Urothelium cell line (cell line): ENCODE data around the gene MAN1C1.
A peak's percentile ranks its signal among the peaks of the same experiment; 100 is the strongest.

Experiments used
- DNase-seq: peaks from one replicate; pipeline ENCODE4 v3.0.0; 2011; ENCODE audit warnings: low spot score, mixed read lengths
- FAIRE-seq: peaks from 2 replicates; lab custom pipeline; 2011; peaks lifted over from hg19 to GRCh38; lab: Jason Lieb, UNC

Gene MAN1C1

DNA sequence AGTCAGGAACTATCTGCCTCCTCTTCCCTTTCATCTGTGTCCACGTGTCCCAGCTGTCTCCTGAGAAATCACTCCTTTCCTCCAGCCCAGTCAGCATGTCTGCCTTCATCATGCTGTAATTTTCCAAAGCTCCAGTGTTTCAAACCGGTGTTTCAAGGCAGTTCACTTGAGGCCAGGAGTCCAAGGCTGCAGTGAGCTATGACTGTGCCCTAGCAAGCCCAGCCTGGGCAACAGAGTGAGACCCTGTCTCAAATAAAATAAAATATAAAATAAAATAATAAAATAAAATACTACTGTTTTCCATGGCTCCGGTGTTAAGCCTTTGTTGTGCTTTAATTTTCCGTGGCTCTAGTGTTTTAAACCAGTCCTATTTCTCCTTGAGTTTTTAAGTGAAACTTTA lies 175.5 kb downstream of the MAN1C1 start:
- no peak for FAIRE-seq
- no peak for DNase-seq

DNA sequence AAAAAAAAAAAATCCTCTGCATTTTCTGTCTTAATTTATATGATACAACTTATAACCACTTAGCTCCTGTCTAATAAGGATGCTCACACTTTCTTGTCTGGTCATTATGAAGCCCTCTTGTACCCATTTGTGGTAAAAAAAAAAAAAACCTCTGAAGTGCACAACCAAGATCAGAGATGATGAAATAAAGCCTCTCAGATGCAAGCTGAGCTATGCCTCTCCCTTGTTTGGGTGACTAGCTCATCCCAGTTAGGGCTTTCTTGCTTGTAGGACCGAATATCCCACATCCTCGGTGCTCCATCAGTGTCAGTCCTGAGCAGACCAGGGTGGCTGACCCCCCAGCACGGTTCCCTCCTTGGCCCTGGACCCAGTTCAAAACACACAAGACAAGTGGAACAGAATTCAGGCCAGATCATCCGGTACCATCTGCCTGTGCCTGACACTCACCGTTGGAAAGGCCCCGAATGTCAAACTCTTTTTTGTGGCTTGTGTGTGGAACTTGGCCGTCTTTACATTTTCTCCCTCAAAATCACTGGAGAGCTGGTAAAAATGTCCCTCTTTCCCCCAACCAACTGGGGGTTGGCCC lies 177.1 kb downstream of the MAN1C1 start:
- FAIRE-seq, result no peak
- no peak for DNase-seq

DNA sequence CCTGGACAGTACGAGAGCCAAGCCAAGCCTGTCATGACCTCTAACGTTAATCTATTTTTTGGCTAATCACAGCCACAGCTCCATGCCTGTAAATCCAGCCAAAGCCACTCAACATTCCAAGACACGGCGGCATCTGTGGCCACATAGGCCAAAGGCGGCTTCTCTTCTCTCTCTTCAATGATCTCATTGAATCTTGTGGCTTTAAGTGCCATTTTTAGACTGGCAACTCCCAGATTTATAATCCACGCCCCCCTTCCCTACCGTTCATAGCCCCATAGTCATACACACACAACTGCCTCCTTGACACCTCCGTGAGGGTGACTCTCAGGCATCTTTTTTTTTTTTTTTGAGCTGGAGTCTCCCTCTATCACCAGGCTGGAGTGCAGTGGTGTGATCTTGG lies 177.7 kb downstream of the MAN1C1 start:
- no peak for FAIRE-seq

DNA sequence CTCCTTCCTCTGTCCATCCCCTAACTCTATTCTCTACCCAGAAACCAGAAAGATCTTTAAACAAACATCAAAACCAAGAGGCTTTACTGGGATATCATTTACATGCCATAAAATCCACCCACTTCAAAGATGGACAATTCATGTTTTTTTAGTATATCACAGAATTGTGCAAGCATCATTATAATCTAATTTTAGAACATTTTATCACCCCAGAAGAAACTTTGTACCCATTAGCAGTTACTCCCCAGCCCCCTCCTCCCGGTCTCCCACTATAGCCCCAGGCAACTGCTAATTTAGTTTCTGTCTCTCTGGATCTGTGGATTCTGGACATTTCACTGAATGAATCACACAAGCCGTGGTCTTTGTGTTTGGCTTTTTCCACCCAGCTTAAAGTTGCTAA lies 178.6 kb downstream of the MAN1C1 start:
- DNase-seq (no peak), FAIRE-seq (no peak)

More for the DNA sequence above, 177.7 kb downstream of the MAN1C1 start:
- DNase-seq, result peak; percentile 53

DNA sequence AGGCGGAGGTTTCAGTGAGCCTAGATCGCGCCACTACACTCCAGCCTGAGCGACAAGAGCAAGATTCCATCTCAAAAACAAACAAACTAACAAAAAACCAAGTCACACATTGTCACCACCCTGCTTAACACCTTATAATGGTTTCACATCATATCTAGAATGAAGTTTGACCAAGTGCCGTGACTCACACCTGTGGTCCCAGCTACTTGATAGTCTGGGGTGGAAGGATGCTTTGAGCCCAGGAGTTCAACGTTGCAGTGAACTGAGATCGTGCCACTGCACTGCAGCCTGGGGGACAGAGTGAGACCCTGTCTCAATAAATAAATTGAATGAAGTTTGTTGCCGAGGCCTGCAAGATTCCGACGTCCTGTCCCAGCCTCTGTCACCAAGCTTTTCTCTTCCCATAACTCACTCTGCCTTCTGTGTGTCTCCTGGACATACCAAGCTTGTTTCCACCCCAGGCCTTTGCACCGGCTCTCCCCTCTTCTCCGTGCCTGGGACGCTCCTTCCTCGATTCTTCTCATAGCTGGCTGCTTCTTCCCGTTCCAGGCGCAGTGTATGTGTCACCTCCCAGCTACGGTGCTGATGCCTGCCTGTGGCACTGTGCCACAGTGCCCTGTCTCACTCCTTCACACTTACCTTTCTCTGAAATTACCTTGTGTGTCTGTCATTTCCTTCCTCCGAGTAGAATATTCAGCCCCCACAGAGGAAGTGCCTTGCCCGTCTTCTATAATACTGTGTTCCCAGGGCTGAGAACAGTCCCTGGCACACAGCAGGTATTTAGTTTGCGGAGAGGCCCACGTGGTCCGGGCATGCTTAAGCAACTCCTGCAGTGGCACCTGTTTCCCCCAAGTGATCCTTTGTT lies 179.6 kb downstream of the MAN1C1 start:
- FAIRE-seq, result no peak
- no peak for DNase-seq

DNA sequence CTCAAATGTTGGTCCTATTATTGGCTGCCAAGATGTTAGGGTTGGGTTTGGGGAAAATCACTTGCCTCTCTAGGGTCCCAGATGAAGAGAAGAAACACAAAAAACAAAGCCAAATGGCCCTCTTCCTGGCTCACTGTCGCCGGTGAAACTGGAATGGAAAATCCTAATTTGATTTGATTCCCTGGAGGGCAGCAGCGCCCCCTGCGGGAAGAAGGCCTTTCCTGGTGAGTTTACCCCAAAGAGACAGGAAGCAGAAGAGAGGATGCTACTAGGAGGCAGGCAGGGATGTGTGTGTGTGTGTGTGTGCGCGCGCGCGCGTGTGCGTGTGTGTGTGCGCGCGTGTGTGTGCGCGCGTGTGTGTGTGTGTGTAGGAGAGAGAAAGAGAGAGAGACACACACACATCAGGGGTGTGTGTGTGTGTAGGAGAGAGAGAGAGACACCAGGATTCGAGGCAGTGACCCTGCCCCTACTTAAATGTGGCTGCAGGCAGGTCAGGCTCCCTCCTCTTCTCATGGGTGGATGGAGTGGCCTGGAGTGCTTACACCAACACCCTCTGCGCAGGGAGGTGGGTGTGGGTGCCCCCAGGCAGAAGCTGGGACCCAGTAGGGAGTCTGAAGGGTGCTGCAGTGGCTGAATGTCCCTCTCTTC lies 180.3 kb downstream of the MAN1C1 start:
- FAIRE-seq (peak; percentile 69), DNase-seq (peak; percentile 77)

DNA sequence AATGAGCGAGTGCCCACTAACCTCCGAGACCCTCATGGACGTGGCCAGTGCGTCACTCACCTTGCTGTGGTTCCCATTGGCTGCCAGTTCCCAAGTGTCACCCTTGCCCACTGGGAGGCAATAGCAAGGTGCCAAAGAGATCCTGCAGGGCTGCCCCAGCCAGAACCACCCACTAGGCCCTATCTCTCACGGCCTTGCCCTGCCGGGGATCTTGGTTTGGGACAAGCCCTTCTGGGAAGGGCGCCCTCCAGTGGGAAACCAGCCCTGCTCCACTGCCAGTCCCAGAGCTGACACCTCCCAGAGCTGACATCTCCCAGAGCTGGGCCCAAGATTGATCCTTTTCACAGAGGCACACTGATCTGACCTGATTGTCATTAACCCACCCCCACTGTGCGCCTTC lies 181.3 kb downstream of the MAN1C1 start:
- DNase-seq (peak; percentile 51), FAIRE-seq (no peak)

DNA sequence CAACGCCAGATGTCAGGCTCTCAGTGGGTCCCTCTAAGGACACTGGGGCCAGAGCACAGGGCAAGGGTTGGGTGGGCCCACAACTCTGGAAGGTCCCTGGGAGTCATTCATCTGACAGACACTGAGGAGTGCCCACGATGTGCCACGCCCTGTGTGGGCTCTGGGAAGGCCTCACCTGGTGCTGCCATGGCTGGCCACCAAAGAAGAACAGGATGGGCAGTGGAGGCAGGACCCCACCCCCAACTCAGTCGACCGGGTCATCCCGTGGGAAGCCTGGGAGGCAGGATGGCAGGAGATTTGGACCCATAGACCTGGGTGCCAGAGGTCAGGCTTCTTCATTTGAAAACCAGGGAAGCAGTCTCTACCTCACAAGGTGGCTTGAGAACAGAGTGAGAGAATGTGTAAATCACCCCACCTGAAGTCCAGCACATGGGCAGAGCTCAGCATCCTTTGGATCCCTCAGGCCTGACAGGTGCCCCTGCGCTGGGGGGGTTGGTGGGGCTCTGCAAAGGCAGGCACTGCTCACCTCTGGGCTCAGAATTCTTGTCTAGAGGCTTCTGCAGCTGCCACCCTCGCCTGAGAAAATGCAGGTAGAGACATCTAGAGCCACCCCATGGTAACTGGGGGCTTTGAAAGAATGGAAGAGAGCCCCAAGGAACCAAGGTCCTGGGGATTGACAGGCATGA lies 182.2 kb downstream of the MAN1C1 start:
- FAIRE-seq (no peak), DNase-seq (no peak)

DNA sequence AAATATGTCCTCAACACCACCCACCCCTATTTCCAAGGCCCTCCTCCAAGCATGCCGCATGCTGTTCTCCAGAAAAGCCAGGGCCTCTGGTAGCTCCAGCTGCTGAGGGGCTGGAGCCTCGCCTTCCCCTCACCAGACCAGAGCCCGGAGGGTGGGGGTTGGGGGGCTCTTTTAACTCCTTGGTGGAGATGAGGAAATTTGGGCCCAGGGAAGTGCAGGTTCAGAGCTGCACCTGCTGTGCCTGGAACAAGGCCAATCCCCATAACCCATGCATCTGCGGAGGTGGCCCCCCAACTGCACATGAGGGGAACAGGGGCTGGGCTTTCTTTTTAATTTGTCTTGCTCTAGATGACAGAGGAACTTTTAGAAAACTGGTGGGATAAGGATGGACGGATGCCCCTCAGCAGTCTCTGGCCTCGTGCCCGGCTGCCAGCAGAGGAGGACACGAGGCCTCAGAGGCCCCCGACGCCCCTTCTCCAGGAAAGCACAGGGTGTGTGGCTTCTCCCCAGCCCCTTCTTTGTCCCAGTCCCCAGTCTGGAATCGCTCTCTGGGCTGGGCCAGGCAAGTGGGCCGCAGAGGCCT lies 182.9 kb downstream of the MAN1C1 start:
- DNase-seq (no peak), FAIRE-seq (no peak)

DNA sequence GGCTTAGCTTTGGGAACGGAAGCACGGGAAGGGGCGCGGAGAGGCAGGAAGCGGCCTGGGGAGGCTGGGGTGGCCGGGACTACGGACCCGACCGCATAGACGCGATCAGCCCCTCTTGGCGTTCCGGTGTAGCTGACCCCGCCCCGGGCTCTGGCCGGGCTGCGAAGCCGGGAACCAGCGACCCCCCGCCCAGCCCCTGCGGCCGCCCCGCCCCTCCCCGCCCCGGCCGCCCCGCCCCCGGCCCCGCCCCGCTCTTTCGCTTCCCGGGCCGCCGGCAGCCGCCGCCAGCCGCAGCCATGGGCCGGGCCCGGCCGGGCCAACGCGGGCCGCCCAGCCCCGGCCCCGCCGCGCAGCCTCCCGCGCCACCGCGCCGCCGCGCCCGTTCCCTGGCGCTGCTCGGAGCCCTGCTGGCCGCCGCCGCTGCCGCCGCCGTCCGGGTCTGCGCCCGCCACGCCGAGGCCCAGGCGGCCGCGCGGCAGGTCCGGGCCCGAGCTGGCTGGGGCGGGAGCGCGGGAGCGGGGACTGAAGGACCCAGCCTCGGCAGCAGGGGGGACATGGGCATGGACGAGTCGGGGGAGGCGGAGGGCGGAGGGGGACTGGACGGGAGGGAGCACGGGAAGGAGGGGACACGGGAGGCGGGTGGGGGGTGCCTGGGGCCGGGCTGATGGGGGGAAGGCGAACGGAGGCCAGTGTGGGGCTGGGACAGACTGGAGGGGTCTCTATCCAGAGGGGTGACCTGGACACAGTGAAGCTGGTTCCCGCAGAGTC lies 183.5 kb downstream of the MAN1C1 start, which contains the start of gene SELENON:
Gene SELENON, plus strand, starts transcription at position 259 of the 768 bp plus-strand sequence. Its CDS starts 38 bp downstream, at position 297.
- DNase-seq (peak; percentile 85), FAIRE-seq (no peak)

DNA sequence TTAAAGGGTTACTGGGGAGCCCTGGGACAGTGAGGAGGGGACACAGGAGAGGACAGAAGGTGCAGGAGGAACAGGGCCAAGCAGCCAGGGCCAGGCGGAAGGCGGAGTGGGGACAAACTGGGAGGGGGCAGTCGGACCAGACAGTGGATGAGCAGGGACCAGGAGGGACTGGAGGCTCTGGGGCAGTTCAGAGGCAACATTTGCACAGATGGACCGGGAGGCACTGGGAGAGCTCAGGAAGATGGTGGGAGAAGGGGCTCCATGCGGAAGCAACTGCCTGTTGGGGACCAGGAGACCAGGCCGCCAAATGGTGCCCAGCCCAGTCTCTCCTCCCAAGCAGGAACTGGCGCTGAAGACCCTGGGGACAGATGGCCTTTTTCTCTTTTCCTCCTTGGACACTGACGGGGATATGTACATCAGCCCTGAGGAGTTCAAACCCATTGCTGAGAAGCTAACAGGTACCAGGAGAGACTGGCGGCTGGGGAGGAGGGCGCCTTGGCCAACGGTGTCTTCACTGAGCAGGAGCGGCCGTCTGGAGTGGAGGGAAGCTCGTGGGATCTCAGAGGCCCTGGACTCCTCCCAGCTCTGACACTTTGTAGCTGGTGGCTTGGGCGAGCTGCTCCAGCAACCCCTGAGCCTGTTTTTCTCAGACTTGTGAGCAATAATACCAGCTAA lies 184.2 kb downstream of the MAN1C1 start:
- DNase-seq (peak; percentile 36), FAIRE-seq (peak; percentile 48)

DNA sequence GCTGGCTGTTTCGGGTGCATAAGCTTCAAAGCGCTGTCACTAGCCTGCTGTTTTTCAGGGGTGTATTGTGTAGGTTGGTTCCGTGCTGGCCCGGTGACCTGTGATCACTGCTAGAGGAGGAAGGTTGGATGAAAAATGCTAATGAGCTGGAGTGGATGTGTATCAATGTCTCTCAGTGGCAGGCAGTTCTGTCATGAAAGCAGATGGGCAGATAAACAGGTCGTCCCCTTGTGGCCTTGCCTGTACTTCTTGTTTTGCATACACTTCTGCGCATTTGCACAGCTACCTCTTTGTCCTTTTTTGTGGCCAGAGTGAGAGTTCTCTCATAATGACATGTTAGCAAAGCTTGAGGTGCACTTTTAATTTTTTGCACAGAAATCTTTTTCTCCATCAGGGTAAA lies 186.3 kb downstream of the MAN1C1 start:
- no peak for DNase-seq
- no peak for FAIRE-seq

DNA sequence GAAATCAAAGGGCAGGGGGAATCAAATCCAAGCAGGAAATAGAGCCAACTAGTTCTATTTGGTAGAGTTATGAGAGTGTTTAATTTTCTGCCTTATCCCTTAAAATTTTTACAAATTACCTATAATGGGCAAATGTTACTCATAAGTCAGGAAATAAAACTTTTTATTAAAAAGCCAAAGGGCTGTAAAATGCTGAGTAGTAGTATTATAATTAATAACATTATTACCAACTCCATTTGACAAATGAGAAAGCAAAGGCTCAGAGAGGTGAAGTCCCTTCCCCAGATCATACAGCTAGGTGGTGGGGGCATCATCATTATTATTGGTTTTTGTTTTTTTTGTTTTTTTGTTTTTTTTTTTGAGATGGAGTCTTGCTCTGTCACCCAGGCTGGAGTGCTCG lies 186.8 kb downstream of the MAN1C1 start:
- DNase-seq (no peak), FAIRE-seq (no peak)

DNA sequence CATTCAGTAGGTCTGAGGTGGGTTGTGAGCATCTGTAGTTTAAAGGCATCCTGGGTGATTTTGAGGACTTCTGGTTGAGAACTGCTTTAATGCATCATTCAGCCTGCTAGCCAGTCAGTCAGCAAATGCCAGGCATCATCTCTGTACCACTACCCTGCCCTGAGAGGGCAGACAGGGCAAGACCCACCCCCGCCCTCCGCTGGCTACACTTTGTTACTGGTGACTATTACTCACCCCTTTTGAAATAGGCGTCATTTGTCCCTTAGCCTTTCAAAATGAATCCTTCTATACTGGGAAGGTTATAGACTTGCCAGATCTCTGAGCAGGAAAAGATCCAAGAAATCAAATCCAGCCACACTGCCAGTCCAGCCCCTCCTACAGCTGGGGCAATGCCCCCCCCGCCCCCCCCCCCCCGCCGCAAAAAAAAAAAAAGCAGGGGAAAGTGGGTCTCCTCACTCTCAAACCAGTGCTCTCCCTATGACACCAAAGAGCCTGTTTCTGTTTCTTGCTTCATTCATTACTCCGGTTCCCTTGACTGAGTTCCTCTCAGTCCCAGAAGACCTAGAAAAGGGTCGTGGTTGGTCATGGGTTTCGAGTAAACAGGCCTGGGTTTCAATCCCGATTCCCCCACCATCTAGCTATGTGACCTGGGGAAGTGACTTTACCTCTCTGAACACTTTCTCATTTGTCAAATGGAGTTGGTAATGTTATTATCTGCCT lies 187.8 kb downstream of the MAN1C1 start:
- FAIRE-seq, result no peak
- DNase-seq, result no peak

DNA sequence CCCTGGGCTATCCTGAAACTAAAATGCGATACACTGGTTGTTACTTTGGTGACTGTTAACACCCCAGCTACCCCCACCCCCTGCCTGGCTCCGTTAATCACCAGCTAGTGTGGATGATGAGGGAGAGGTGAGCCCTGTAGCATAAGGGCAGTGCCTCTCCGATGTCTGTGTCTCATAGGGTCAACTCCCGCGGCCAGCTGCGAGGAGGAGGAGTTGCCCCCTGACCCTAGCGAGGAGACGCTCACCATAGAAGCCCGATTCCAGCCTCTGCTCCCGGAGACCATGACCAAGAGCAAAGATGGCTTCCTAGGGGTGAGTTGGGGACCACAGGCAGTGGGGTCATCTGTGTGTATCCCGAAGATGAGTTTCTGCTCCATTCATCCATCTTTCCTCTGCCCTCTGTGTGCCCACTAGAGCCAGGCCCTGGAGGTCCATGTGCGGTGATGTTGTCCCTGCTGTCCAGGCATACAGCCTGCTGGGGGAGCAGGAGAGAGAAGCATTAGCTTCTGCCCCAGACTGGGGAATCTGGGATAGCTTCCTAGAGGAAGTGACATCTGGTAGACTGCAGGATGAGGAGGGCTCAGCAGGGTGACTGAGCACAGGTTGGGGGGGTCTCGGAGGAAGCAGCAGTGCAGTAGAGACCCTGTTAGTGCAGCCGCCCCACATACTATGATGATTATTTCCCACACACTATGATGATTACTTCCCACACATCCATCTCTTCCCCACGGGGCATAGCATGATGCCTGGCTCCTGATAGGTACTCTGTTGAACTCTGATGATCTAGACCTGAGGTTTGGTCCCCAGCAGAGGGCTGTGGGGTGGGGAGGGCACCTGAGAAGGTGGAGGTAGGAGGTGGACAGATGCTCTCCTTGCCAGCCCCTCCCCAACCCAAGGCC lies 188.6 kb downstream of the MAN1C1 start:
- DNase-seq (no peak), FAIRE-seq (no peak)

DNA sequence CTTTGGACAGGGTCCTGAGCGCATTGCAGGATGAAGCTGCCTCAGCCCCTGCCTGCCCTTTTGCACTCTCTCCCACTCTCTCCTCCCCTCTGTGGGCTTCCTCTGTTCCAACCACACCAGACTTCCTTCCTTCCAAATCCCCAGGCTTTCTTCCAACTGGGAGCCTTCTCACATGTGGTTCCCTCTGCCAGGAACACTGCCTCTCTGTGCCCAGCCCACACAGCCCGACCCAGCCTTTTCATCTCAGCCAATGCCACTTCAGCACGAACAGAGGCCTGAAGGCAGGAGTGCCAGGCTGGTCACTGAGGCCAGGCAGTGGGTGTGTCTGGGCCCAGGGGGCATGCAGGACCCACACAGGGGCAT lies 189.3 kb downstream of the MAN1C1 start:
- DNase-seq (no peak), FAIRE-seq (no peak)

DNA sequence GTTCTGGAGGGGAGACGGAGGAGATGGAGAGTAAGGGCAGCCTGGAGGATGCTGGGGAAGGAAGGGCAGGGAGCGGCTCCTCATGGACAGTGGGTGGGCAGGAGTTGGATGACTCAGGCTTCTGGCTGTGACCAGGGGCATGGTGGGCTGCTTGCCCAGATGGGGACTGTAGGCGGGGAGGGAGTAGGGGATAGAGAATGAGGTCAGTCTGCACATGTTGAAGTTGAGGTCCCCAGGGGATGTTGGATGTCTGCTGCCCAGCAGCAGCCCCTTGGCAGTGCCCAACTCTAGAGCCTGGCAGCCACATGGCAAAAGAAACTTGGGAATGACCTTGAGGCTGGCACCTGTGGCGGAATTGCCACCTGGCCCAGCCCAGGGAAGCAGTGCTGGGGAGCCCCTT lies 189.8 kb downstream of the MAN1C1 start:
- DNase-seq, result no peak
- no peak for FAIRE-seq
